Mesodermal cell (in vitro differentiated cells): ENCODE data around the gene PLD2.
A peak's percentile ranks its signal among the peaks of the same experiment; 100 is the strongest.
"Not testable (repeated sequence)": the region's sequence is repeated elsewhere in the genome, so short reads cannot be mapped to it uniquely, and the experiment has no call there.

Experiments used
- H3K27ac ChIP-seq: 2 replicates; pipeline ENCODE4 v1.7.0; 2013; ENCODE audit warnings: mild to moderate bottlenecking, low read depth, low read length, moderate library complexity; ENCODE audit not compliant: severe bottlenecking
- H3K36me3 ChIP-seq: 2 replicates; pipeline ENCODE4 v1.7.1; 2013; ENCODE audit warnings: mild to moderate bottlenecking, low read length, moderate library complexity; ENCODE audit not compliant: control insufficient read depth, insufficient read depth
- H3K4me1 ChIP-seq: one replicate; pipeline ENCODE4 v1.7.1; 2013; ENCODE audit warnings: mild to moderate bottlenecking, low read length; ENCODE audit not compliant: insufficient read depth, control insufficient read depth, poor library complexity, severe bottlenecking
- H3K4me3 ChIP-seq: 2 replicates; pipeline ENCODE4 v1.7.0; 2013; ENCODE audit warnings: low read length, control low read depth, mild to moderate bottlenecking; ENCODE audit not compliant: insufficient read depth, poor library complexity, severe bottlenecking; ENCODE audit errors: extremely low read depth
- H3K9me3 ChIP-seq: 2 replicates; pipeline ENCODE4 v1.7.1; 2013; ENCODE audit warnings: mild to moderate bottlenecking, low read length, moderate library complexity; ENCODE audit not compliant: control insufficient read depth
- WGBS, 2 experiments: methylation state at CpG; one replicate each; pipeline ENCODE4 v1.1.5; 2013; ENCODE audit warnings: missing lambda C conversion rate in 2 of 2; ENCODE audit not compliant: insufficient coverage in 2 of 2; 5-methylcytosine and 5-hydroxymethylcytosine counted together

Gene PLD2

DNA sequence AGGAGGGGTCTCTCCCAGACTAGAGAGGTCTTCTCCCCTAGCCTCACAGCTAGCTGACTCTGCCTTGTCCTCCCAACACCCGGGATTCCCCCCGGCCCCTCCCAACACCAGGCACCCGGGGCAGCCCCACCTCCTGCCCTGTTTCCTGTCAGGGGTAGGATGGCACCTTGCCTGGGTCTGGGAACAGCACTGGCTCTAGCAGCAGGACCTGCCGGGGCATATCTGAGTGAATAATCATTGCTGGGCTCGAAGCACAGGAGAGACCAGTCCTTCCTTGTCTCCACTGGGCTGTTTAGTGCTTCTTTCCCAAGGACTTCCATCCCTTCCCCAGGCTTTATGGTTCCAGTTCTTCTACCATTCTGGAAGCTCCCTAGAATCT is 51.9 kb downstream of the PLD2 start:
- H3K36me3 ChIP-seq, result peaks cover 22% of the 10 kb centered on the region
- H3K27ac ChIP-seq, result peak overlapping the region; percentile 86
- peaks cover 47% of the 10 kb centered on the region for H3K4me1 ChIP-seq
- no peaks in the 10 kb centered on the region for H3K9me3 ChIP-seq
- 23 to 24% methylated on average over 4 to 5 of the region's 5 CpGs for WGBS, 2 experiments
- no peak overlapping the region for H3K4me3 ChIP-seq

DNA sequence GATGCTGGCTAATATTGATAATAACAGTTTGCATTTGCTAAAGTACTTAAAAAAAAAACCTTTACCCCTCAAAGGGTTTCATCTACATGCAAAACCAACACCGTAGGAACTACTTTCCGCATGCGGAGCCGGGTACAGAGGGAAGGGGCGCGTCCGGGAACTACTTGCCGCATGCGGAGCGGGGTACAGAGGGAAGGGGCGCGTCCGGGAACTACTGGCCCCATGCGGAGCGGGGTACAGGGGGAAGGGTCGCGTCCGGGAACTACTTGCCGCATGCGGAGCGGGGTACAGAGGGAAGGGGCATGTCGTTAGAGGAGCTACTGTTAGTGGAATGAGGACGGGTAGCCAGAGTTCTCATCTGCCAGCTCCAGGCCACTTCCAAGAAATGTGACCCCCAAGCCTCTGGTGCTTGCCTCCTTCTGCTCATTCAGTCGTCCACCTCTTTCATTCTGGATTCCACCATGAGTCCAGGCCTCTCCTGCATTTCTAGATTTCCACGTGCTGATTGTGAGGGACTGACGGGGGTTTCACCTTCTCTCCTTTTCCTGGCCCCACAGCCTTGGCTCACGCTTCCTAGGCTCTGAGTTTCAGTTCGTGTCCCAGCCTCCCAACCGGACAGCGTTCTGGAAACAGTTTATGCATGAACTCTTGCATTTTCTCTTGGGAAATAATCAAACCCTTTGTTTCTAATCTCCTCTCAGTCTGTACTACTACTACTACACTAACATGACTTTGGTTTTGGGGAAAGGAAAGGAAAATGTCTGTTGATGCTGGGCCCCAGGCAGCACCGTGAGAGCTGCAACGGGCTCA is 53.1 kb downstream of the PLD2 start:
- Histone ChIP-seq H3K4me3 (no peak overlapping the region), H3K36me3 (peaks cover 22% of the 10 kb centered on the region), H3K9me3 (no peaks in the 10 kb centered on the region), H3K4me1 (peaks cover 37% of the 10 kb centered on the region), H3K27ac (no peak overlapping the region)
- WGBS, 2 experiments, result 76 to 90% methylated on average over 24 to 29 of the region's 32 CpGs

- Histone ChIP-seq H3K27ac (no peak overlapping the region), H3K4me3 (no peak overlapping the region), H3K9me3 (no peaks in the 10 kb centered on the region), H3K36me3 (peaks cover 22% of the 10 kb centered on the region), H3K4me1 (peaks cover 37% of the 10 kb centered on the region)
- 93 to 94% methylated on average over 9 of the region's 9 CpGs for WGBS, 2 experiments
Observed at GRCh38 chr17:4860651-4861050, 53.7 kb downstream of the PLD2 start.

DNA sequence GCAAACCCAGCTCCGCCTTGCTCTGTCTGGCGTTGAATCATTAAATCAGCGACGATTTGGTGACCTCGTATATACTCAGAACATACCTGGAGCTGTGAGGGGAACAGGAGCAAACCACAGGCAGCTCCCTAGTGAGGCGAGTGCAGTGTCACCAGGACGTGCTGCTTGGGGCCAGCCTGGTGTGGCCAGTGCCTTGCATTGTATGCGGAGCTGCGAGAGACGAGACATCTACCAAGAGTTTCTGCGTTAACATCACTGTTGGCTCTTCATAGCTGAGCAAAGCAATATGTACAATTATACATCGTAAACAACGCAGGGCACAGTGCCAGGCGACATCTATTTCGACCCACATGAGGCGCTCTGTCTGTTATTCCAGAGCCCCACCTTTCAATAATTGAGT is 54.1 kb downstream of the PLD2 start:
- Histone ChIP-seq H3K36me3 (peaks cover 22% of the 10 kb centered on the region), H3K4me1 (peaks cover 33% of the 10 kb centered on the region), H3K27ac (no peak overlapping the region), H3K4me3 (no peak overlapping the region), H3K9me3 (no peaks in the 10 kb centered on the region)
- WGBS, 2 experiments, result 94 to 98% methylated on average over 16 of the region's 16 CpGs

GRCh38 chr17:4862720-4863119 is 55.8 kb downstream of the PLD2 start:
- Histone ChIP-seq H3K27ac (no peak overlapping the region), H3K4me3 (no peak overlapping the region), H3K36me3 (peaks cover 17% of the 10 kb centered on the region), H3K9me3 (no peaks in the 10 kb centered on the region), H3K4me1 (peaks cover 17% of the 10 kb centered on the region)
- WGBS, 2 experiments, result 96% methylated on average over 4 of the region's 4 CpGs; no CpG with 5 or more reads in 1 of the 2 experiments

GRCh38 chr17:4863321-4863720 is 56.4 kb downstream of the PLD2 start:
- 100% methylated on average over 1 of the region's 1 CpG for WGBS, 2 experiments
- Histone ChIP-seq H3K4me3 (no peak overlapping the region), H3K27ac (no peak overlapping the region), H3K4me1 (peaks cover 12% of the 10 kb centered on the region), H3K36me3 (peaks cover 17% of the 10 kb centered on the region), H3K9me3 (no peaks in the 10 kb centered on the region)

DNA sequence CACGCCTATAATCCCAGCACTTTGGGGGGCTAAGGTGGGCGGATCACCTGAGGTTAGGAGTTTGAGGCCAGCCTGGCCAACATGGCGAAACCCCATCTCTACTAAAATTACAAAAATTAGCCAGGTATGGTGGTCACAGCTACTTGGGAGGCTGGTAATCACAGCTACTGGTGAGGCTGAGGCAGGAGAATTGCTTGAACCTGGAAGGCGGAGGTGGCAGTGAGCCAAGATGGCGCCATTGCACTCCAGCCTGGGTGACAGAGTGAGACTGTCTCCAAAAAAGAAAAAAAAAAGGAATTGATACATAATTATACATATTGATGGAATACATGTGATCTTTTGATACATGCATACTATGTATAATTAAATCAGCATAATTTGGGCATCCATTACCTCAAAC is 60.6 kb downstream of the PLD2 start:
- H3K4me3 ChIP-seq, H3K27ac ChIP-seq, H3K4me1 ChIP-seq, H3K9me3 ChIP-seq: not testable (repeated sequence)
- 85 to 100% methylated on average over 1 to 4 of the region's 5 CpGs for WGBS, 2 experiments
- H3K36me3 ChIP-seq, result peaks cover 13% of the 10 kb centered on the region

DNA sequence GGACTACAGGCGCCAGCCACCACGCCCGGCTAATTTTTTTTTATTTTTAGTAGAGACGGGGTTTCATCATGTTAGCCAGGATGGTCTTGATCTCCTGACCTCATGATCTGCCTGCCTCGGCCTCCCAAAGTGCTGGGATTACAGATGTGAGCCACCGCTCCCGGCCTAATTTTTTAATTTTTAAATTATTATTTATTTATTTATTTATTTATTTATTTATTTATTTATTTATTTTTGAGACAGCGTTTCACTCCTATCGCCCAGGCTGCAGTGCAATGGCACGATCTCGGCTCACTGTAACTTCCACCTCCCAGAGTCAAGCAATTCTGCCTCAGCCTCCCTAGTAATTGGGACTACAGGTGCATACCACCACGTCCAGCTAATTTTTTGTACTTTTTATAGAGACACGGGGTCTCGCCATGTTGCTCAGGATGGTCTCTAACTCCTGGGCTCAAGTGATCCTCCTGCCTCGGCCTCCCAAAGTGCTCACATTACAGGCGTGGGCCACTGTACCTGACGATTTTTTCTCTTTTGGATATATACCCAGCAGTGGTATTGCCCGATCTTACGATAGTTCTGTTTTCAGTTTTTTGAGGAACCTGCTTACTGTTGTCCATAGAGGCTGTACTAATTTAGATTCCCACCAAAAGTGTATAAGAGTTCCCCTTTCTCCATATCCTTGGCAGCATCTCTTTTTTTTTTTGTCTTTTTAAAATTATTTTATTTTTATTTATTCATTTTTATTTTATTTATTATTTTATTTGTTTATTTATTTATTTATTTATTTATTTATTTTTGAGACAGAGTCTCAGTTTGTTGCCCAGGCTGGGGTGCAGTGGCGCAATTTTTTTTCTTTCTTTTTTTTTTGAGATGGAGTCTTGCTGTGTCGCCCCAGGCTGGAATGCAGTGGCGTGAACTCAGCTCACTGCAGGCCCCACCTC is 62.4 kb downstream of the PLD2 start:
- H3K4me1 ChIP-seq, H3K9me3 ChIP-seq, H3K4me3 ChIP-seq, H3K27ac ChIP-seq: not testable (repeated sequence)
- 92 to 93% methylated on average over 13 to 16 of the region's 22 CpGs for WGBS, 2 experiments
- peaks cover 19% of the 10 kb centered on the region for H3K36me3 ChIP-seq

DNA sequence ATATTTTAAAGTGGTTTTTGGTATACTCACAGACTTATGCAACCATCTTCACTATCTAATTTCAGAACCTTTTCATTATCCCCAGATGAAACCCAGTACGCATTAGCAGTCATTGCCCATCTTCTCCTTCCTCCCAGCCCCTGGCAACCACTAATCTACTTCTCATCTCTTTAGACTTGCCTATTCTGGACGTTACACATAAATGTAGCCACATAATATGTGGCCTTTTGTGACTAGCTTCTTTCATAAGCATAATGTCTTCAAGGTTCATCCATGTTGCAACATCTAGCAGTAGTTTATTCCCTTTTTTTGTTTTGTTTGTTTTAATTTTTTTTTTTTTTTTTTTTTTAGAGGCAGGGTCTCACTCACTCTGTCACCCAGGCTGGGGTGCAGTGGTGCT is 63.9 kb downstream of the PLD2 start:
- Histone ChIP-seq H3K9me3 (no peaks in the 10 kb centered on the region), H3K4me1 (peaks cover 5% of the 10 kb centered on the region), H3K4me3 (no peak overlapping the region), H3K36me3 (peaks cover 22% of the 10 kb centered on the region), H3K27ac (no peak overlapping the region)
- WGBS, 2 experiments, result 93 to 100% methylated on average over 1 to 2 of the region's 2 CpGs

DNA sequence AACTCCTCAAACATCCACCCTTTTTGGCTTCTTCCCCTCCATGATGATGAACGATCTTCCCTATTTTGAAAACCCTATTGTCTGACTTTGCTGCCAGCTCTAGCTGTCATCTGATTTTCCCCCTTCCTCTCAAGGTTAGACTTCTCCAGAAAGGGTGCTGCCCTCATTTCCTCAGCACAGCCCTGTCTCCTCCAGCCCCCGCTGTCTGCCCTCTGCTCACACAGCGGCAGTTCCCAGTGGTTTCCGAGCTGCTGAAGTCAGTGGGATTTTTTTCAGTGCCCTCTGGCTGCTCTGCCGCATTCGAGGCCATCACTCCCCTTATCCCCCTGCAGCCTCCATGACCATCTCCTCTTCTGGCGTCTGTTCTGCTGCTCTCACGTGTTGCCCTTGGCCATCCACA is 65.8 kb downstream of the PLD2 start:
- peaks cover 5% of the 10 kb centered on the region for H3K4me1 ChIP-seq
- WGBS, 2 experiments, result 63 to 64% methylated on average over 6 to 7 of the region's 8 CpGs
- H3K9me3 ChIP-seq, result no peaks in the 10 kb centered on the region
- peaks cover 22% of the 10 kb centered on the region for H3K36me3 ChIP-seq
- H3K4me3 ChIP-seq, result no peak overlapping the region
- no peak overlapping the region for H3K27ac ChIP-seq
